RCC 7860 (cell line): ENCODE results near the gene KYNU.
"Not testable (repeated sequence)": the region's sequence is repeated elsewhere in the genome, so short reads cannot be mapped to it uniquely, and the experiment has no call there.

Experiments used
- DNase-seq: peaks from one replicate; pipeline ENCODE4 v3.0.0-alpha.2; 2015; ENCODE audit warnings: low spot score
- FAIRE-seq: peaks from 2 replicates; lab custom pipeline; 2012; peaks lifted over from hg19 to GRCh38; lab: Jason Lieb, UNC

The KYNU gene

DNA sequence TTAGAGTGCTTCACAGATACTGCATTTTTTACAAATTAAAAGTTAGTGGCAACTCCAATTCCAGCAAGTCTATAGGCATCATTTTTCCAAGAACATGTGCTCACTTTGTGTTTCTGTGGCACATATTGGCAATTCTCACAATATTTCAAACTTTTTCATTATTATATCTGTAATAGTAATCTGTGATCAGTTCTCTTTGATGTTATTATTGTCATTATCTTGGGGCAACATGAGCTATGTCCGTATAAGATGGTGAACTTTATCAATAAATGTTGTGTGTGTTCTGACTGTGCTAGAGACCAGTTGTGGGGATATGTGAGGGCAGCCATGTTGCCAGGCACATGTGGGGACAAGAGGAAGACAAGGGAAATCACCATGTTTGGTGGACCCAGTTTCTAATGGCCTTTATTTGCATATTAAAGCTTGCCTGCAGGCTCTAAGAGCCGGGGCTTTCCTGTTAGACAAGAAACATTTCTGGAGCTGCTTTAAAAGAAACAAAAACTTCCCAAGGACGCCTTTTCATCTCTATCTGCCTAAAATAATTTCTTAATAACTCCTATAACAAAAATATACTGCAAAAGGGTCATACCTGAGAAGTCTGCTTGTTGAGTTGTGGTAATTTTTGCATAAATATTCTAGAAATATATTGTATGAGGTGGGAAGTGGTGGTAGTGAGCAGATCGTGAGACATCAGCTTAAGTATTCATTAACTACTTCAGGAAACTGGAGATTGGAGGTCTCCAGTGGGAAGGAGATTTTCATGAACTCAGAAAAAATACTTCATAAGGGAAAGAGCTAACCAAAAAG, 37.2 kb downstream of the KYNU start:
- FAIRE-seq (no peak), DNase-seq (no peak)

DNA sequence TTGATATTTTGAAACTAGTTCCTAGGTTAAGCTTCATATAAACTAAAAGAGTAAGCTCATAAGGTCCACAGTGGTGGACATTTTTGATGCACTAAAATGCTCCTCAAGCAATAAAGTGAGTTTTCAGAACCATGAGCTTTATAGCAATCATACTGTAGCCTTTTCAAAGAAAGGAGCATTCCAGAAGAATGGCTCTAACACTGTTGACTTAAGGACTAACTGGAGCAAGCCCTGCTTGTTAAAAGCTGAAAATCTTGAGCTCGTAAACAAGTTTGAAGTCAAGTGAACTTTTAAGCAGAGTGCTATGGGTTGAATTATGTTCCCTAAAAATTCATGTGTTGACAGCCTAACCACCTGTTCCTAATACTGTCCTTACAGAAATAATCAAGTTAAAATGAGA, 38.0 kb downstream of the KYNU start:
- FAIRE-seq: no peak
- DNase-seq: no peak

DNA sequence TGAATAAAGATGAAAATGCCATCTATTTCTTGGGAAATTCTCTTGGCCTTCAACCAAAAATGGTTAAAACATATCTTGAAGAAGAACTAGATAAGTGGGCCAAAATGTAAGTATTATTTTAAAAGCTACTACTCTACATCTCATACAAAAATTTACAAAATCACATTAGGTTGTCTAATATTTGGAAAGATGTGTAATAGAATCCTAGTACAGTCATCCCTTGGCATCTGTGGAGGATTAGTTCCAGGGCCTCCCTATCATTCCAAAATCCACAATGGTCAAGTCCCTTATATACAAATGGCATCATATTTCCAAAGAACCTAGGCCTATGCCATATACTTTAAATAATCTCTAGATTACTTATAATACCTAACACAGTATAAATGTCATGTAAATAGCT, 41.2 kb downstream of the KYNU start:
- FAIRE-seq (no peak), DNase-seq (no peak)

DNA sequence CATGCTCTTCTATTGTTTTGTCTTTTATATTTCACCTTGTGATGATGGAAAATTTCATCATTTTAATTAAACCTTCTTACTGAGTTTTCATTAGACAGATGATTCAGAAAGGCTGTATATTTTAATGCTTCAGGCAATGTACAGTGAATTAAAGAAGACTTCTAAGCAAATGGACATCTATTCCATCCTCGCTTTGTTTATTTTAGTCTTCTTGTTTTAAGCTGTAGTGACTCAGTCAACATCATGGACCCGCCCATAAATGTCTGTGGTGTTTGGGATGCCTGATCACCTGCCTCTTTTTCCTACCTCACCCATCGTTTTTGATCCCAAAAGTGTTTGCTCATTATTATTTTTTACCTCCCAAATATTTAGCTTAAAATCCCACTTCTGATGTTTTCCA, 43.1 kb downstream of the KYNU start:
- DNase-seq (no peak), FAIRE-seq (no peak)

DNA sequence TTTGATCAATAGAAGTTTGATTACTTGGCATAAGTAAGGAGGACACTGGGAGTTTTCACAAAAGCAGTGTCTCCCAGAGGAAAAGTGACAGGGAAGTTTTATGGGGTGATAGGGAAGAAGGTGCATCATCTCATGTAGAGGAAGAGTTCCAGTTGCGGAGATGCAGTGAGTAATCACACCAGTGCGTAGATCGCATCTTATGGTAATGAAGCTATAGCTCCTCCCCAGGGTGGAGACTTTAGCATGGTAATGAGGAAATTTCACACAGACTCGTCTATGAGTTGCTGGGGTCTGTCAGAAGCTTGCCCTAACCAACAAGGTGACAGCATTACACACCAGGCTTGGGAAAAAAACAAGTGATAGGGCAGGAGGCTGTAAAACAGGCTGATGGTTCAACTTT, 49.0 kb downstream of the KYNU start:
- FAIRE-seq (no peak), DNase-seq (no peak)

DNA sequence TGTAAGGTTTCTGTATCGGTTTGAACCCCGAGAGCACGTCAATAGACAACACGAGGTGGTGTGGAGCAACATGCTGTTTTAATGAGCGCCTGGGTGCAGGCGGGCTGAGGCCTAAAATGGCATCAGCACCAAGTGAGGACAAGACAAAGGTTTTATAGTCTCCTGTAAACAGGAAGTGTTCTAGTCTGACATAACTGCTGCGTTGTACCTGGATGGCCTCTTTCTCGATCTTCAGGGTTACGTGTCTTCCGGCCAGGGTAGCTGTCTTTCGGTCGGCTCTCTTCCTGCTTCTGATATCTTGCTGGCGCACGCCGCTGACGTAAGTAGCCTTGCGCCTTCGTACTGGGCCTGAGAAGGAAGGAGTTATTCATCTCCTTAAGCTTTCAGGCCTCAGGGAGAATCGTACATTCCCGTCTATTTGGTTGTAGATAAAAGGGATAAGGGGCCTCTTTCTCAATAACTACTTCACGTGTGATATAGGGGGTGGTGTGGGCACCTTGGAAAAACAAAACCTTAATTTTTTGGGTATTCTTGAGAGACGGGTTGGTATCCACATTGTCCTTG, 53.5 kb downstream of the KYNU start:
- FAIRE-seq (no peak), DNase-seq (no peak)

DNA sequence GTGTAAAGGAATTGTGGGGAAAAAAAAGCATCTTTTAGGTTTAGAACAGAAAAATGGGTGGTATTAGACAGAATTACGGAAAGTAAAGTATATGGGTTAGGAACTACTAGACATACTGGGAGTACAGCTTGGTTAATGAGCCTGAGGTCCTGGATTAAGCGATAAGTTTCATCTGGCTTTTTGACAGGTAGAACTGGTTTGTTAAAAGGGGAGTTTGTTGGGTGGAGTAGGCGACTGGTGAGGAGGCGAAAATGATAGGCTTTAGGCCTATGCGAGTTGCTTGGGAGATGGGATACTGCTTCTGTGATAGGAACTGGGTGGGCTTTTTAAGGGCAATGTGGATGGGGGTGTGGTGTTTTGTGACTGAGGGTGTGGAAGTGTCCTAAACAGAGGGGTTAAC, 56.5 kb downstream of the KYNU start:
- DNase-seq: no peak
- FAIRE-seq: no peak

DNA sequence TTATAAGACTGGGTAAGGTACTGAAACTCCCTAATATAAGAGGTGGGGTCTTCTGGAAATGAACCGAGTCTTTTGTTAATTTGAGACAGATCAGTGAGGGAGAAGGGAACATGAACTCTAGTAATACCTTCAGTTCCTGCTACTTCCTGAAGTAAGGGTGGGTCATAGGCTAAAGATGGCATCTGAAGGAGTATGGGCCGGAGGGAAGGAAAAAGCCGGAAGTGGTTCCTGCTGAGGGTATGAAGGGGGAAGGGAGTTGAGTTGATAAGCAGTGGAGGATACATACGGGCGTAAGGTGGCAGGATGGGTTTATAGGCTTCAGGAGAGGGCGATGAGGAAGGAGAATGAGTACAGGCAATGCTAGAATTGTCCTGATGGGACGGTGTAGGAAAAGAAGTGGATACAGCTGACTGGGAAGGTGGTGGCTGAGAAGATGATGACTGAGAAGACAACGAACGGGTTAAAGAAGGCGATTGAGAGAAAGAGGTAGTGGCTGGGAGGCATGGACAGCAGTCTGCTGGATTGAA, 58.2 kb downstream of the KYNU start:
- FAIRE-seq: no peak
- DNase-seq: no peak

DNA sequence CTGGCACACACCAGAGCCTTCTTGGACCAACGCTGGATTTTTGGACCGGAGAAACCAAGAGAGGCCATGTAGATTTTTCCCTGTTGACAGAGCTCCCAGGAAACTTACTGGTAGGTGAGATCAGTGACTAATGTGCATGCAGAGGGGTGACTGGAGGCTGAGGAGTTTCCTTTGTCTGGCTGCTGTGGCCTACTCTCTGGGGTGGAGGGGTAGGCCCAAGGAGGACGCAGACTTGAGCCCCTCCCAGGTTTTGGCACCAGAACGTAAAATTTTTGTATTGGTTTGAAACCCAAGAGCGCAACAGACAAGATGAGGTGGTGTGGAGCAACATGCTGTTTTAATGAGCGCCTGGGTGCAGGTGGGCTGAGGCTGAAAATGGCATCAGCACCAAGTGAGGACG, 59.2 kb downstream of the KYNU start:
- FAIRE-seq: no peak
- DNase-seq: no peak

DNA sequence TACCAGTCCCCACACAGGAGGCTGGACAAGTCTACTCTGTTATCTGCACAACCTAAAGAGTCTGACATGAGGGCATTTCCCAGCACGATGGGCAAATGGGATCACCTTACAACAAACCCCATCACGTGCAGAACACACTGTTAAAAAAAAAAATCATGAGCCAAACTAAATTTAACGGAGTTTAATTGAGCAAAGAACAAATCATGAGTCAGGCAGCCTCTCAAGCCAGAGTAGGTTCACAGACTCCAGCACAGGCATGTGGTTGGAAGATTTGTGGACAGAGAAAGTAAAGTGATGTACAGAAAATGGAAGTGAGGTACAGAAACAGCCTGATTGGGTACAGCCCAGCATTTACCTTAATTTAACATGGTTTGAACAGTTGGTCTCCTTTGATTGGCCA, 59.9 kb downstream of the KYNU start:
- DNase-seq: no peak
- FAIRE-seq: no peak

DNA sequence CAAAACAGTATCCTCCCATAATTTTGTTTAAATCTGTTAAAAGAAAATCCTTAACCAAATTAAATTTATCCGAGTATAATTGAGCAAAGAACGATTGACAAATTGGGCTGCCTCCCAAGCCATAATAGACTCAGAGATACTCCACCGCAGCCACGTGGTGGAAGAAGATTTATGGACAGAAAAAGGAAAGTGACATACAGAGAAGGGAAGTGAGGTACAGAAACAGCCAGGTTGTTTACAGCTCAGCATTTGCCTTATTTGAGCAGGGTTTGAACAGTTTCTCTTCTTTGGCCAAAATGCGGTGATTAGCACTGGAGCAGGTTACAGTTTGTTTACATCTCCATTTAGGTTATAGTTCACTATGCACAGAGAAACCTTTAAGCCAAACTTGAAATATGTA, 60.8 kb downstream of the KYNU start:
- no peak for FAIRE-seq
- no peak for DNase-seq

DNA sequence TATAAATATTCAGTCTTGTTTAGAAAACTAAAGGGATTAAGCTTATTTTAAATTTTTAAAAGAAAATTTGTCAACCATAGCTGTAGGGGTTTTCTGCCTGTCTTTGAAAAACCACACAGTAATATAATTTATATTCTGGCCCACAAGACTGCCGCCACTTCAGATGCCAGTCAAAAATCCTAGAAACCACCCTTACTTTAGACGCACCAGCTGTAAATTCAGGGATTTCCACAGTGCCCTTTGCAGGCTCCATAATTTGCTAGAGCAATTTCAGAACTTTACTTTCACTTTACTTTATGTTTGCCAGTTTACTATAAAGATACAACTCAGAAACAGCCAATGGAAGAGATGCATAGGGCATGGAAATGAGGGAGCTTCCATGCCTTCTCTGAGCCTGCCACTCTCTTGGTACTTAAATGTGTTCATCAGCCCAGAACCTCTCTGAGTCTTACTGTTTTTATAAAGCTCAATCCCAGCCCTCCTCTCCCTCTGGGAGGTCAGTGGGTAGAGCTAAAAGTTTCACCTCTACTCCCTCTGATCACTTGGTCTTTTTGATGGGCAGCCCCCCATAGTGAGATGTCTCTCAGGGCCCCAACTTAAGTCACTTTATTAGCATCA, 63.3 kb downstream of the KYNU start:
- DNase-seq (no peak), FAIRE-seq (no peak)

DNA sequence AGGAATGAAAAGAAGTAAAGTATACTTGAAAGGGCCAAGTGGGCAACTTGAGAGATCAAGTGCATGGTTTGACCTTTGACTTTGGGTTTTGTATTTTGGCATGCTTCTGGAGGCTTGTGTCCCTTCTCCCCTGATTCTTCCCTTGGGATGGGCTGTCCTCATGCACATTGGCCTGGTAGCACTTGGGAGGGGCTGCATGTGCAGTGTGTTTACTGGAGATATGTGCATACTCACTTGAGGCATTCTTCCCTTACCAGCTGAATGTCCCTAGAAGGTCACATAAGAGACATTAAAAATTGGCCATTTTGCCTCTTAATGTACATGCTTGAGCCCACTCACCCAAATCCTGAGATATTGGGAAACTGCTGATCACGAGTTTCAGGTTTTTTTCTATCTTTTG, 65.2 kb downstream of the KYNU start:
- FAIRE-seq (no peak), DNase-seq (no peak)

DNA sequence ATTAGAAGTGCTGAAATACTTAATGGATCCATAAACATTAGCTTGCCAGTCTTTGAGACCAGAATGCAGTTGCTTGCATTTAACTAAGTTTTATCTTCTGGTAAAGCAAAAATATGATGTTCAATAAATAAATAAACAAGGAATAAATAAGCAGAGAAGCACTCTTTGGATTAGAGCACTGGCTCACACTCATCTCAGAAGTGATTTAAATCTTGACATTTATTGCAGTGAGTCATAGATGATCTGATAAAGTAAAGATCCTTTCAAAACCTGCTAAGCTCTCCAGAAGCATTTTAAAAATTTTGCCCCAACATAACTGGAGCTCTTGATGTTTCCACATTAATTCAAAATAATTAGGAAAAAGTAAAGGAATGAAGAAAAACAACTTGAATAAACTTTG, 66.8 kb downstream of the KYNU start:
- DNase-seq: no peak
- FAIRE-seq: no peak

DNA sequence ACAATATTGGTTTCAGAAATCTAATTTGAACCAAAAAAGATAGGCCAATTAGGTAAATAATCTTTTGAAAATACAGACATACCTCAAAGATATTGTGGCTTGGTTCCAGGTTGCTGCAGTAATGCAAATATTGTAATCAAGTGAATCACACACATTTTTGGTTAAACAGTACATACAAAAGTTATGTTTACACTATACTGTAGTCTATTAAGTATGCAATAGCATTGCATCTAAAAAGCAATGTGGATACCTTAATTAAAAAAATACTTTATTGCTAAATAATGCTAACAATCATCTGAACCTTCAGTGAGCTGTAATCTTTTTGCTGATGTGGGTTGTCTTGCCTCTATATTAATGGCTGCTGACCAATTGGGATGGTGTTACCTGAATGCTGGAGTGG, 67.3 kb downstream of the KYNU start:
- no peak for FAIRE-seq
- DNase-seq: no peak

DNA sequence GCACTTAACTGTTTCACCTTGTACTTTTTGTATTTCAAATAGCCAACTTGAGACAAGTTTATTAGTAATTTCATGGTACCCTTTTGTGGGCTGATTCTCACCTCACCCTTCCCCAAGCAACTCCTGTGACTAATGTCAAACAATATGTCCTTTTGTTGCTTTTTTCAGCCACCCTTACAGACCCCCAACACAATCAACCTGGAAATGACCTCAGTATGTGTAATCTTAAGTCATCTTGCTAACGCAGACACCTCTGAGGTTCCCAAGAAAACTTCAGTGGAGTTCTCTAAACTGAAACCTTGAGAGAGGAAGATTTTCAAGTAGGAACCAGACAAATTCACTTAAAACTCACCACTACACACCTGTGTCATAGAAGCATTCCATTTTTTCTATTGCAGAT, 69.5 kb downstream of the KYNU start:
- DNase-seq (no peak), FAIRE-seq (no peak)

DNA sequence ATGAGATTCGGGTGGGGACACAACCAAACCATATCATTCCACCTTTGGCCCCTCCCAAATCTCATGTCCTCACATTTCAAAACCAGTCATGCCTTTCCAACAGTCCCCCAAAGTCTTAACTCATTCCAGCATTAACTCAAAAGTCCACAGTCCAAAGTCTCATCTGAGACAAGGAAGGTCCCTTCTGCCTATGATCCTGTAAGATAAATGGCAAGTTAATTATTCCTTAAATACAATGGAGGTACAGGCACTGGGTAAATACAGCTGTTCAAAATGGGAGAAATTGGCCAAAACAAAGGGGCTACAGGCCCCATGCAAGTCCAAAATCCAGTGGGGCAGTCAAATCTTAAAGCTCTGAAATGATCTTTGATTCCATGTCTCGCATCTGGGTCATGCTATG, 71.3 kb downstream of the KYNU start:
- not testable (repeated sequence) for DNase-seq, FAIRE-seq

DNA sequence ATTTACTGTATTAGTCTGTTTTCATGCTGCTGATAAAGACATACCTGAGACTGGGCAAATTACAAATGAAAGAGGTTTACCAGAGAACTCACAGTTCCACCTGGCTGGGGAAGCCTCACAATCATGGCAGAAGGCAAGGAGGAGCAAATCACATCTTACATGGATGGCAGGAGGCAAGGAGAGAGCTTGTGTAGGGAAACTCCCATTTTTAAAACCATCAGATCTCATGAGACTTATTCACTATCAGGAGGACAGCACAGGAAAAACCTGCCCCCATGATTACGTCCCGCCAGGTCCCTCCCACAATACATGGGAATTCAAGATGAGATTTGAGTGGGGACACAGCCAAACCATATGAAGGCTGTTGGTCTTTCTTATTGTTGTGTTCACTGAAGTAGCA, 72.9 kb downstream of the KYNU start:
- FAIRE-seq: not testable (repeated sequence)

DNA sequence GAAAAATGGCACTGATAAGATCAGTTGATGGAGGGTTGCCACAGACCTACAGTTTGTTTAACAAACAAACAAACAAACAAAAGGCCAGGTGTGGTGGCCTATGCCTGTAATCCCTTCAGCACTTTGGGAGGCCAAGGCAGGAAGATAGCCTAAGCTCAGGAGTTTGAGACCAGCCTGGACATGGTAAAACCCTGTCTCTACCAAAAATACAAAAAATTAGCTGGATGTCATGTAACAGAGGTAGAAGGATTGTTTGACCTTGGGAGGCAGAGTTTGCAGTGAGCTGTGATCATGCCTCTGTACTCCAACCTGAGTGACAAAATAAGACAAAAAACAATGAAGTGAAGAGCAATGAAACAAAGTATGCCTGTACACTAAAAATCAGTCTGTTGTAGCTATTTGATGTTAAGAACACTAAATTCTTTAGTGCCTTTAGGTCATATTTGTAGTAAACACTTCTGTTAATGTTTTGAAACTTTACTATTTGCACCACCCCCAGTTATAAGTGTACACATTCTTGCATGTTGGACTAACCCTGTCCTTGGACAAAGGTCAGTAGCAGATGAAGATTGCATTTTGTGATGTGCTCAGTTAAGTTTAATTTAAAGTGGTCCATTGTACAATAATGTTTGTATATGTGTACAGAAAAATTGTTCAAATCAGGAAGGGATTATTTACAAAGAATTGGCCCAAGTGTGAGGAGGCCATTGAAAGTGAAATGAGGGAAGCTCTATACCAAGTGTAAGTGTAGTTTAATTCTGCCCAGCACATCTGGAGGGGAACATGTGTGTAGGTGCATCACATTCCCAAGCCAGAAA, 73.9 kb downstream of the KYNU start:
- DNase-seq: no peak
- FAIRE-seq: no peak

More for the DNA sequence above, 72.9 kb downstream of the KYNU start:
- not testable (repeated sequence) for DNase-seq

DNA sequence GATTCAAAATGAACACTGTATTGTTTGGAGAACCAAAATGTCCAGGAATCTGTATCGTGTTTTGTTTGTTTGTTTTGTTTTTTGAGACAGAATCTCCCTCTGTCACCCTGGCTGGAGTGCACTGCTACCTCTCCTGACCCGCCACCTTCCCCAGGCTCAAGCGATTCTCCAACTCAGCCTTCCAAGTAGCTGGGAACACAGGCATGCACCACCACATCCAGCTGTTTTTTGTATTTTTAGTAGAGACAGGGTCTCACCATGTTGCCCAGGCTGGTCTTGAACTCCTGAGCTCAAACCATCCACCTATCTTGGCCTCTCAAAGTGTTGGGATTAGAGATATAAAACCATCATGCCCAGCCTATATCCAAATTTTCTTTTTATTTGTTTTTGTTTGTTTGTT, 74.6 kb downstream of the KYNU start:
- no peak for FAIRE-seq
- DNase-seq: no peak

DNA sequence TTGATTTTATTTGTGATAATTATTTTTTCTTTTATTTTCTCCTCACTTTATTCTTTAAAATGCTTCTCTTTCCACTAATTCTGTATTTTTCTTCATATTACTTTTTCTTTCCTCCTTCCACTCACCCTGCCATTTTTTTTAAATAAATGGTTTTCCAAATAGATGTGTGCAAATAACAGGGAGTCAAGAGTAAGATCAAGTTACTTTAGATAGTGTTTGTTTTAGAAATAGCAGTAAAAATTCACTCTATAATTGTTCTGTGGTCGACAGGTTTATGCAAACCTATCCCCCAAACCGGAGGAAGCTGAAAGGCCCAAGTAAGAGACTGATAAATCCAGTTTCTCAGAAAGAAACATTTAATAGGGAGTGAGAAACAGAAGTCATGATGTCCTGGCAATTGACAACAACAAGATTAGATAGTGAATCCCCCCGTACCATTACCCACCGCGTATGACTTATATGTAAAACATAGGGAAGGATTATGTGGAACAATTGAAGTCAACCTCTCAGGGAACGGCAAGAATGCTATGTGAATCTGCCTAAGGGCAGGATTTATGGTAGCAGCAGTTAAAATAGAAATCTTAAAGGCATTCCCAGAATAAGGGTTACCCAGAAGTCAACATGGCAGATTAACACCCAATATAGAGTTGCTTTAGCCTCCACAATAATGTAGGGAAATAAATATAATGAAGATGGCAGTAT, 75.5 kb downstream of the KYNU start:
- DNase-seq (no peak), FAIRE-seq (no peak)
